GM13977 (cell line): ENCODE data around the gene CREB5.

ENCODE experiments used
- DNase-seq: peaks from one replicate; pipeline ENCODE4 v3.0.0; 2012; ENCODE audit warnings: low spot score
- CTCF ChIP-seq: IDR thresholded peaks from 2 replicates; pipeline ENCODE4 v1.5.1; 2012; ENCODE audit warnings: mild to moderate bottlenecking, control low read depth; ENCODE audit not compliant: insufficient read depth; ENCODE audit errors: extremely low read depth, missing control alignments
- in situ Hi-C: fragments of 300-500 bp; cut with MboI; formaldehyde crosslinking; loops from one replicate; pipeline ENCODE4 v1.12.0; 2022; ENCODE audit warnings: low sequenced_read_pairs, low pct_unique_long_range_greater_than_20kb, mixed read lengths, inconsistent platforms; ENCODE audit not compliant: unreplicated experiment

CREB5 gene

DNA sequence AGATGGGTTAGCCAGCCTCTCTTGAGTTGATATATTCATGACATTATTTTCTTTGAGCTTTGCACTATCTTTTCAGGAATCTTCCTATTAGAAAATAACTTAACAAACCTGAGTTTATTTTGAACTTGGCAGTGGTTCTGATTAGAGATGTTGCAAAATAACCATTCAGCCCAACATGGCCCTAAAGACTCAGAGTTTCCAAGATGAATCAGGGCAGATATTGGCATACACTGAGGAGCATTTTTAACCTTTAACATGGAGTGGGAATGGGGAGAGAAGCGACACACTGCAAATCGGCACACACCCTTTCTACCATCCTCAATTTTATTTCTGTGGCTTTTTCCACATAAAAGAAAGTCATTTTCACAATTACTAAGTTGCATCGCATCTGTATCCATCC, 355.0 kb downstream of the CREB5 start:
- TF ChIP-seq CTCF = no peak

DNA sequence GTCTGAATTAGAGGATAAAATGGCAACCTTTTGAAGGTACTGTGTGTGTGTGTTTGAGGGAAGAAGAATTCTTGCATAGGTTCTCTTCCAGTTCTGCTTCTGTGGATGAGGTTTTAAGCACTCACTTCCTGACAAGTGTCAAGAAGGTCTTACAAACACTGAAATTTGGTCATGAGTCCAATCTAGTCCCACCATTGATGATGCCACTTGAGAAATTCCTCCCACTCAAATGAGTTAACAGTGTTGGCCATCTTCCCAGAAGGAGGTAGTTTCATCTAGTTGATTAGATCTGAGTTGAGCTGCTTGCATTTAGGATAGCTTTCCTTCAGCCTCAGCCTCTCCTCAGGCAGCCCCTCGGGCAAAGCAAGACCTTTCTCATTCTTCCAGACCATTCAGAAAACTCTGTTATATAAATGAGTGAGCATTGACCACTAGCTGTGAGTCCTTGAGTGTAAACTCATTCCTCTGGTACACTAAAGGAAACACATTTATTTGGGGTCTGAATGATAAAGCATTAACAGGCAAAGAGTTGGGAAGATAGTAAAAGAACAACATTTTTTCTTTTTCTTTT, 356.3 kb downstream of the CREB5 start:
- TF ChIP-seq CTCF = no peak
- no peak for DNase-seq
- in situ Hi-C loops = no loop called here

More for the DNA sequence above, 355.0 kb downstream of the CREB5 start:
- DNase-seq = no peak
- in situ Hi-C loops = no loop called here

DNA sequence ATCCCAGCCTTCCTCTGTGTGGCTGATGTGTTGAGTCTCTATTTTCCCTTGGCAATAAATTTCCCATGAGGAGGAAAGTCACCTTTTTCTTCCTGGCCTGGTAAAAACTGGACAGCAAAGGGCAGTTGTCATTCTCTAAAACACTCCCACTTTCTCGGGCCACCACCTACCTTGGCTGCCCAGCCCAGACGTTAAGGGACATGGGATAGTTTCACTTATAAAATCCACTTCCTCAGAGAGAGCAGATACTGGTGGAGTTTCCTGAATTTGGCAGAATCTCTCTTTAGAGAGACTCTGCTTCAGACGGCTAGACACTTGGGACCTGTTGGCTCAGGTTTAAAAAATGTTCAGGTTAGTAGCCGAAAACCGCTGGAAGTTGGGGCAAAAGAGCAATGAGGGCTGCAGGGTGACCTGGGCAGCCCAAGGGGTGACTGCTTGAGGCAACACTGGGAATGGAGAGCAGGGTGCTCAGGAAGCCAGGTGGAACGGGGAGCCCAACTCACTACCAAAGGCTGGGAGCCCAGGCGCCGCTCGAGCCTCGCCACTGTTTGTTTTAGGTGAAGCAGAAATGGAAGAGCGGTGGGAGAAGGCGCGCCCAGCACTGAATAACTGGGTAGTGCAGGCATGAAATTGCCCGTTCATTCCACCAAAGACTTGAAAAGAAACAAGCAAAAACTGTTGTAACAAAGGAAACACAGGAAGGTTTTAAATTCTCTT, 359.7 kb downstream of the CREB5 start:
- no peak for TF ChIP-seq CTCF
- no peak for DNase-seq
- in situ Hi-C loops = no loop called here

DNA sequence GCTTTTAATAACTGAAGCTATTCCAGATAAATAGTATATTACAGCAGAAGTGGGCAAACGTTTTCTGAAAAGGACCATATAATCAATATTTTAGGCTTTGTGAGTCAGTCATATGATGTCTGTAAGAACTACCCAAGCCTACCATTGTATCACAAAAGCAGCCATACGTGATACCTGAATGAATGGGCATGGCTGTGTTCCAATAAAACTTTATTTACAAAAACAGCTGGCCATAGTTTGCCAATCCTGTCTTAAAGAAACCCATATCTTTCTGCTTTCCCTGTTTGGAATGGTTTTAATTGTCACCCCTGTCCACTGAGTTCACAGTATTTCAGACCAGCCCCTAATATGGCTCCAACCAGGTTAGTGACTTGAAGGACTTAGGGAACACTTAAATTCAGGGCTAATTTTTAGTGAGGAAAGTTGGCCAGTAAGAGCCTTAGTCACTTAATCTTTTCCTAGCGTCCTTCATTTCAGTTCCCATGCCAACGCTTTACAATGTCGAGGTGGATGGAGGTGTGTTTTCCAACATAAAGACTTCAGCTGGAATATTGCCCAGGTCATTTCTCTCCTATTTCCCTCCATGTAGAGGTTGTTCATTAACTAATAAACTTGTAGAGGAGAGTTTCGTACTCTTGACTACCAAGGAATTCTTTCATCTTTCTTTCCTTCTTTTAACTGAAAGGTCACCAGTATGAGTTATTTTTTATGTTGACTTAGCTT, 361.3 kb downstream of the CREB5 start:
- in situ Hi-C loops = no loop called here

DNA sequence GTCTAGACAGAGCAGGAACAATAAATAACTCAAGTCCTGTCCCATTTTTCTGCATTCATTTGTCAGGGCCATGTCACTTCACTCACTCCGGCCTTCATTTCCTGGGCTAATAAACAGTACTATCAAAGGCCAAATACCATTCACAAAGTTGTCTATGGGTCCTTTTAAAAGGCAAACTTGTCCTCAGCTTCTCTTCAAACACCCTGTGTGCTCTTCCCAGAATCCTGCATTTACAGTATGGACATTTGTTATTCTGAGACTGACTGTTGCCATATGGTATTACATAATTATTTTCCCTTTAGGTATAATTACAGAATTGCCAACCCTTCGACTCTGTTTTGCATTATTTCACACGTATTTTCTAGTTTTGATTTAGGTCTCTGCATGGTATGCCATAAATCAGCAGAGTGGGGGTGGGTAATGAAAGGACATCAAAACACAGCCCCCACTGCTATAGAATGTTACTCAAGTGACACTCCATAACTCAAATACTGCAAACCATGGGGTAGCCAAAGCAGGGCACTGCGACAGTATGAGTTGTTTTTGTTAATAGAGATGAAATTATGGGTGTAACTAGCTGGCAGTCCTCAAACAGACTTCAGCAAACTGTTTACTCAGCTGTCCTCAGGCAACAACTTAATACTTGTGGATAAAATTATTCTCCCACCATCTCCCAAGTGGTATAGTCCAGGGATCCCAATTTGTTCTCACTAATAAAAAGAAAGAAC, 362.1 kb downstream of the CREB5 start:
- TF ChIP-seq CTCF = no peak
- in situ Hi-C loops = no loop called here
- DNase-seq = no peak

More for the DNA sequence above, 361.3 kb downstream of the CREB5 start:
- DNase-seq = no peak
- no peak for TF ChIP-seq CTCF

GRCh38 chr7:28776463-28777157, 364.3 kb downstream of the CREB5 start:
- no peak for DNase-seq
- in situ Hi-C loops = no loop called here
- TF ChIP-seq CTCF = no peak
